HepG2 (cell line): ENCODE data around the gene C1orf21. TPM values are rescaled to one million over a fixed set of nuclear protein-coding genes. Genes with fewer than 3 reads are reported as not detected.

ENCODE experiments used
- ATAC-seq: fragments of 200-7000 bp; cut with Tn5 transposase; 3 replicates; pipeline ENCODE4 v1.9.1; 2020; ENCODE audit warnings: mild to moderate bottlenecking, moderate library complexity
- BruUV-seq: library from RNA; stranded (reverse); fragments of 400-500 nt; replicated peaks from 2 replicates; lab custom pipeline; 2021; lab: Mats Ljungman, UMichigan
- CTCF ChIA-PET: fragments of 300-600 bp; formaldehyde crosslinking; extraction: SDS; loops from one replicate; lab custom pipeline; 2021; ENCODE audit warnings: low total read pairs, inconsistent platforms, low intra/inter-chr PET ratio; lab: Yijun Ruan, JAX
- POLR2A ChIA-PET: fragments of 350-600 bp; sonication (Branson Sonifier 250); formaldehyde crosslinking; loops from one replicate; lab custom pipeline; 2020; ENCODE audit warnings: antibody characterized with exemption, inconsistent platforms; lab: Yijun Ruan, JAX
- DNase-seq: peaks from one replicate; pipeline ENCODE4 v3.0.0-alpha.2; 2015; ENCODE audit warnings: low spot score
- FAIRE-seq: peaks from 3 replicates; lab custom pipeline; 2011; peaks lifted over from hg19 to GRCh38; lab: Jason Lieb, UNC
- H2AFZ ChIP-seq: one replicate; pipeline ENCODE4 v1.6.1; 2011; ENCODE audit warnings: low read length, inconsistent platforms
- H3K27ac ChIP-seq: fragments of 300-600 bp; 3 replicates; pipeline ENCODE4 v1.8.0; 2011; ENCODE audit warnings: mixed run types, mild to moderate bottlenecking, mixed read lengths, low read length, inconsistent platforms; ENCODE audit not compliant: insufficient read depth; ENCODE audit errors: extremely low read length
- H3K27me3 ChIP-seq, 2 experiments: fragments of 200-600 bp in 1 of 2; 2 replicates in 1 of 2; 3 replicates in 1 of 2; pipeline versions ENCODE4 v1.6.0 to v1.8.0; 2011; ENCODE audit warnings: low read length in 2 of 2, mild to moderate bottlenecking in 2 of 2, moderate library complexity in 2 of 2, inconsistent platforms in 1 of 2; ENCODE audit not compliant: insufficient read depth in 2 of 2, control insufficient read depth in 1 of 2
- H3K36me3 ChIP-seq, 2 experiments: fragments of 200-600 bp in 1 of 2; replicated peaks in 1 of 2; 2 replicates in 1 of 2; 3 replicates in 1 of 2; pipeline versions ENCODE4 v1.5.1 to v1.8.0; 2011; ENCODE audit warnings: low read length in 2 of 2, inconsistent platforms in 1 of 2; ENCODE audit not compliant: insufficient read depth in 2 of 2, control insufficient read depth in 1 of 2
- H3K4me1 ChIP-seq: 2 replicates; pipeline ENCODE4 v1.5.1; 2012; ENCODE audit warnings: low read length, inconsistent platforms; ENCODE audit not compliant: insufficient read depth
- H3K4me2 ChIP-seq: 2 replicates; pipeline ENCODE4 v1.6.0; 2011; ENCODE audit warnings: low read depth, low read length, inconsistent platforms
- H3K4me3 ChIP-seq, 3 experiments: fragments of 200-600 bp in 1 of 3; sonication (generic), shearing (Covaris generic) in 1 of 3; replicated peaks in 1 of 3; 2 replicates each; pipeline ENCODE4 v1.5.1; 2011 to 2016; ENCODE audit warnings: low read length in 3 of 3, inconsistent platforms in 2 of 3, low read depth in 2 of 3, mild to moderate bottlenecking in 2 of 3, control low read depth in 1 of 3, mixed read lengths in 1 of 3; ENCODE audit not compliant: insufficient read depth in 1 of 3
- H3K79me2 ChIP-seq: one replicate; pipeline ENCODE4 v1.6.1; 2011; ENCODE audit warnings: low read length, inconsistent platforms; ENCODE audit not compliant: insufficient read depth
- H3K9ac ChIP-seq: 2 replicates; pipeline ENCODE4 v1.6.0; 2011; ENCODE audit warnings: mild to moderate bottlenecking, low read depth, low read length, inconsistent platforms; ENCODE audit not compliant: insufficient read depth
- H3K9me3 ChIP-seq: 2 replicates; pipeline ENCODE4 v1.5.1; 2012; ENCODE audit warnings: mild to moderate bottlenecking, low read length
- H4K20me1 ChIP-seq: 2 replicates; pipeline ENCODE4 v1.6.0; 2011; ENCODE audit warnings: inconsistent platforms, mild to moderate bottlenecking, low read length, moderate library complexity; ENCODE audit not compliant: insufficient read depth
- EEA1 ChIP-seq: sonication (generic); formaldehyde crosslinking; IDR thresholded peaks from 2 replicates; pipeline ENCODE4 v1.5.1; 2020; ENCODE audit warnings: mild to moderate bottlenecking, missing genetic modification reagents, borderline replicate concordance
- FOXP4 ChIP-seq: sonication (generic); formaldehyde crosslinking; IDR thresholded peaks from 2 replicates; pipeline ENCODE4 v1.4.0; 2020; ENCODE audit warnings: missing genetic modification reagents
- HDAC6 ChIP-seq: fragments of 200-600 bp; sonication (generic); IDR thresholded peaks from 2 replicates; pipeline ENCODE4 v1.7.0; 2017; ENCODE audit warnings: mild to moderate bottlenecking, antibody characterized with exemption, low read length, low read depth
- HNRNPUL1 ChIP-seq: fragments of 200-400 bp; formaldehyde crosslinking; IDR thresholded peaks from 2 replicates; pipeline ENCODE4 v1.6.1; 2017; ENCODE audit warnings: low read depth, mild to moderate bottlenecking, low read length, moderate library complexity
- KLF11 ChIP-seq: IDR thresholded peaks from 2 replicates; pipeline ENCODE4 v1.6.1; 2016; ENCODE audit warnings: missing compliant biosample characterization
- KLF6 ChIP-seq: IDR thresholded peaks from 2 replicates; pipeline ENCODE4 v1.8.0; 2016; ENCODE audit warnings: missing biosample characterization, missing genetic modification reagents
- REL ChIP-seq: sonication (generic); formaldehyde crosslinking; conservative IDR thresholded peaks from 2 replicates; pipeline ENCODE4 v1.8.0; 2022; ENCODE audit warnings: mild to moderate bottlenecking, missing genetic modification reagents, moderate library complexity
- REPIN1 ChIP-seq: sonication (generic); formaldehyde crosslinking; IDR thresholded peaks from 2 replicates; pipeline ENCODE4 v1.8.0; 2022; ENCODE audit warnings: missing genetic modification reagents, low read depth, mild to moderate bottlenecking, borderline replicate concordance
- SNAPC5 ChIP-seq: sonication (generic); formaldehyde crosslinking; IDR thresholded peaks from 2 replicates; pipeline ENCODE4 v1.8.1; 2023; ENCODE audit warnings: mild to moderate bottlenecking, missing genetic modification reagents, borderline replicate concordance
- SNRNP70 ChIP-seq: fragments of 200-400 bp; formaldehyde crosslinking; IDR thresholded peaks from 2 replicates; pipeline ENCODE4 v1.6.1; 2017; ENCODE audit warnings: mild to moderate bottlenecking, low read depth, low read length, moderate library complexity
- ZNF589 ChIP-seq: sonication (generic); formaldehyde crosslinking; conservative IDR thresholded peaks from 2 replicates; pipeline ENCODE4 v1.8.0; 2022; ENCODE audit warnings: mild to moderate bottlenecking, moderate library complexity, missing genetic modification reagents
- ZNF709 ChIP-seq: sonication (generic); formaldehyde crosslinking; IDR thresholded peaks from 2 replicates; pipeline ENCODE4 v1.5.0; 2020; ENCODE audit warnings: mild to moderate bottlenecking, missing genetic modification reagents
- WGBS: methylation state at CpG from one replicate; pipeline ENCODE4 v1.1.6; 2017; ENCODE audit warnings: low lambda C conversion rate; 5-methylcytosine and 5-hydroxymethylcytosine counted together
- in situ Hi-C: cut with HindIII; loops from 2 replicates; pipeline ENCODE4 v1.10.0; 2017; ENCODE audit warnings: low pct_unique_long_range_greater_than_20kb; ENCODE audit not compliant: extremely low pct_ligation_motif_present
- intact Hi-C: fragments of 100-400 bp; cut with micrococcal nuclease; formaldehyde crosslinking; loops from one replicate; pipeline ENCODE4 v1.10.0; 2022; ENCODE audit not compliant: unreplicated experiment
- polyA plus RNA-seq, 8 experiments: library from polyadenylated mRNA; depleted of rRNA in 3 of 8; stranded (reverse) in 7 of 8; unstranded in 1 of 8; fragments of >200 nt; fragmentation: Illumina TruSeq in 4 of 8; extraction: Trizol in 4 of 8; gene quantifications; 2 replicates each; pipeline versions ENCODE4 v1.2.1 to v1.2.3, GENCODE V29; 2011 to 2016; ENCODE audit warnings: low read depth in 4 of 8, missing spikeins in 1 of 8, mixed read lengths in 1 of 8; ENCODE audit not compliant: insufficient read depth in 1 of 8
- total RNA-seq, 5 experiments: library from RNA; depleted of rRNA; stranded (reverse); fragments of >200 nt; fragmentation: Illumina TruSeq; extraction: Trizol; gene quantifications; 2 replicates each; pipeline ENCODE4 v1.2.3, GENCODE V29; 2016; ENCODE audit warnings: low read depth in 1 of 5

C1orf21 gene
- total and polyA plus RNA-seq, 2 of the 13 experiments (the other 11 are each of a cell fraction or from before 2014, with no cell fraction given) = not detected

GRCh38 chr1:184622136-184622823, 235.5 kb downstream of the C1orf21 start:
- H3K79me2 ChIP-seq = no peaks in the 10 kb centered on the region
- POLR2A ChIA-PET = no interaction called here

More at GRCh38 chr1:184622136-184622823, 235.5 kb downstream of the C1orf21 start:
- H4K20me1 ChIP-seq = no peaks in the 10 kb centered on the region
- no peak overlapping the region for H2AFZ ChIP-seq
- H3K4me1 ChIP-seq = no peaks in the 10 kb centered on the region
- DNase-seq (no peak), FAIRE-seq (no peak), ATAC-seq (no peak)
- H3K4me3 ChIP-seq = no peak overlapping the region
- in situ Hi-C loops (no loop called here), intact Hi-C loops (no loop called here)
- no peaks in the 10 kb centered on the region for H3K9me3 ChIP-seq
- H3K36me3 ChIP-seq = no peaks in the 10 kb centered on the region
- H3K27ac ChIP-seq = no peak overlapping the region
- H3K27me3 ChIP-seq = peaks cover 1 to 27% of the 10 kb centered on the region in 2 experiments; a peak in 4 of 5 replicates
- 9% methylated on average over 6 of the region's 9 CpGs for WGBS
- no peak overlapping the region for H3K4me2 ChIP-seq
- no peak for TF ChIP-seq EEA1 (CRISPR knock-in tag)
- no peak for TF ChIP-seq ZNF589 (CRISPR knock-in tag)
- no peak for TF ChIP-seq KLF11 (CRISPR knock-in tag)
- TF ChIP-seq KLF6 (CRISPR knock-in tag) = no peak
- no peak for TF ChIP-seq HDAC6
- TF ChIP-seq REPIN1 = no peak
- no peak for TF ChIP-seq HNRNPUL1
- TF ChIP-seq SNAPC5 (CRISPR knock-in tag) = no peak
- no peak for TF ChIP-seq FOXP4 (CRISPR knock-in tag)
- no peak for TF ChIP-seq ZNF709 (CRISPR knock-in tag)
- no peak for TF ChIP-seq REL (CRISPR knock-in tag)
- no peak for TF ChIP-seq SNRNP70
- BruUV-seq = no TSS peak
- CTCF ChIA-PET = no interaction called here
- H3K9ac ChIP-seq = no peak overlapping the region
